Measurements from ENCODE around the gene WDFY2.
A peak's percentile ranks its signal among the peaks of the same experiment; 100 is the strongest.

The WDFY2 gene

GRCh38 chr13:51737609-51738008 lies 153.3 kb downstream of the WDFY2 start:
- Histone ChIP-seq H3K27me3 (ENCODE audit: control insufficient read depth in 1 of 2, insufficient read depth in 2 of 2, low read length in 2 of 2) (no peaks in the 10 kb centered on the region), H3K4me3 (ENCODE audit: low read depth in 1 of 2, low read length in 2 of 2) (no peak overlapping the region)

GRCh38 chr13:51738226-51738905 lies 154.1 kb downstream of the WDFY2 start:
- Histone ChIP-seq H3K36me3 (ENCODE audit: insufficient read depth, low read length) (no peaks in the 10 kb centered on the region), H3K4me1 (ENCODE audit: insufficient read depth, low read length) (peaks cover 33% of the 10 kb centered on the region), H3K4me3 (ENCODE audit: low read depth in 1 of 2, low read length in 2 of 2) (no peak overlapping the region), H3K9ac (ENCODE audit: low read length) (no peak overlapping the region), H3K27ac (ENCODE audit: low read depth, low read length) (no peak overlapping the region), H3K9me3 (ENCODE audit: low read length) (no peaks in the 10 kb centered on the region), H3K27me3 (ENCODE audit: control insufficient read depth in 1 of 2, insufficient read depth in 2 of 2, low read length in 2 of 2) (no peaks in the 10 kb centered on the region)

More at GRCh38 chr13:51737609-51738008, 153.3 kb downstream of the WDFY2 start:
- peaks cover 33% of the 10 kb centered on the region for H3K4me1 ChIP-seq (ENCODE audit: insufficient read depth, low read length)
- H3K36me3 ChIP-seq (ENCODE audit: insufficient read depth, low read length), result no peaks in the 10 kb centered on the region
- no peak overlapping the region for H3K27ac ChIP-seq (ENCODE audit: low read depth, low read length)
- H3K9ac ChIP-seq (ENCODE audit: low read length), result no peak overlapping the region
- no peaks in the 10 kb centered on the region for H3K9me3 ChIP-seq (ENCODE audit: low read length)

GRCh38 chr13:51739027-51739764 lies 154.9 kb downstream of the WDFY2 start:
- no peak overlapping the region for H3K9ac ChIP-seq (ENCODE audit: low read length)
- H3K4me3 ChIP-seq (ENCODE audit: low read depth in 1 of 2, low read length in 2 of 2), result no peak overlapping the region
- no peaks in the 10 kb centered on the region for H3K27me3 ChIP-seq (ENCODE audit: control insufficient read depth in 1 of 2, insufficient read depth in 2 of 2, low read length in 2 of 2)
- peaks cover 33% of the 10 kb centered on the region for H3K4me1 ChIP-seq (ENCODE audit: insufficient read depth, low read length)
- no peaks in the 10 kb centered on the region for H3K9me3 ChIP-seq (ENCODE audit: low read length)
- peak overlapping the region; percentile 68 for H3K27ac ChIP-seq (ENCODE audit: low read depth, low read length)
- no peaks in the 10 kb centered on the region for H3K36me3 ChIP-seq (ENCODE audit: insufficient read depth, low read length)

- Histone ChIP-seq H3K9ac (ENCODE audit: low read length) (no peak overlapping the region), H3K36me3 (ENCODE audit: insufficient read depth, low read length) (no peaks in the 10 kb centered on the region), H3K27me3 (ENCODE audit: control insufficient read depth in 1 of 2, insufficient read depth in 2 of 2, low read length in 2 of 2) (no peaks in the 10 kb centered on the region), H3K9me3 (ENCODE audit: low read length) (no peaks in the 10 kb centered on the region), H3K4me1 (ENCODE audit: insufficient read depth, low read length) (peaks cover 33% of the 10 kb centered on the region), H3K4me3 (ENCODE audit: low read depth in 1 of 2, low read length in 2 of 2) (no peak overlapping the region), H3K27ac (ENCODE audit: low read depth, low read length) (no peak overlapping the region)
These were observed 156.4 kb downstream of the WDFY2 start for GRCh38 chr13:51740698-51741097.

GRCh38 chr13:51742031-51742430 lies 157.8 kb downstream of the WDFY2 start:
- H3K4me3 ChIP-seq (ENCODE audit: low read depth in 1 of 2, low read length in 2 of 2), result no peak overlapping the region
- no peak overlapping the region for H3K9ac ChIP-seq (ENCODE audit: low read length)
- no peaks in the 10 kb centered on the region for H3K9me3 ChIP-seq (ENCODE audit: low read length)
- no peaks in the 10 kb centered on the region for H3K27me3 ChIP-seq (ENCODE audit: control insufficient read depth in 1 of 2, insufficient read depth in 2 of 2, low read length in 2 of 2)
- no peak overlapping the region for H3K27ac ChIP-seq (ENCODE audit: low read depth, low read length)
- no peaks in the 10 kb centered on the region for H3K36me3 ChIP-seq (ENCODE audit: insufficient read depth, low read length)
- peaks cover 33% of the 10 kb centered on the region for H3K4me1 ChIP-seq (ENCODE audit: insufficient read depth, low read length)

- Histone ChIP-seq H3K9me3 (ENCODE audit: low read length) (no peaks in the 10 kb centered on the region), H3K27me3 (ENCODE audit: control insufficient read depth in 1 of 2, insufficient read depth in 2 of 2, low read length in 2 of 2) (no peaks in the 10 kb centered on the region), H3K27ac (ENCODE audit: low read depth, low read length) (no peak overlapping the region), H3K9ac (ENCODE audit: low read length) (no peak overlapping the region), H3K4me3 (ENCODE audit: low read depth in 1 of 2, low read length in 2 of 2) (no peak overlapping the region), H3K36me3 (ENCODE audit: insufficient read depth, low read length) (no peaks in the 10 kb centered on the region), H3K4me1 (ENCODE audit: insufficient read depth, low read length) (peaks cover 33% of the 10 kb centered on the region)
These were observed 158.3 kb downstream of the WDFY2 start for GRCh38 chr13:51742611-51743010.

GRCh38 chr13:51745243-51745642 lies 161.0 kb downstream of the WDFY2 start:
- no peaks in the 10 kb centered on the region for H3K9me3 ChIP-seq (ENCODE audit: low read length)
- no peaks in the 10 kb centered on the region for H3K27me3 ChIP-seq (ENCODE audit: control insufficient read depth in 1 of 2, insufficient read depth in 2 of 2, low read length in 2 of 2)
- peaks cover 13% of the 10 kb centered on the region for H3K4me1 ChIP-seq (ENCODE audit: insufficient read depth, low read length)
- H3K9ac ChIP-seq (ENCODE audit: low read length), result no peak overlapping the region
- H3K36me3 ChIP-seq (ENCODE audit: insufficient read depth, low read length), result peaks cover 6% of the 10 kb centered on the region
- no peak overlapping the region for H3K27ac ChIP-seq (ENCODE audit: low read depth, low read length)
- H3K4me3 ChIP-seq (ENCODE audit: low read depth in 1 of 2, low read length in 2 of 2), result no peak overlapping the region

- peaks cover 6% of the 10 kb centered on the region for H3K36me3 ChIP-seq (ENCODE audit: insufficient read depth, low read length)
- H3K9ac ChIP-seq (ENCODE audit: low read length), result no peak overlapping the region
- H3K27me3 ChIP-seq (ENCODE audit: control insufficient read depth in 1 of 2, insufficient read depth in 2 of 2, low read length in 2 of 2), result no peaks in the 10 kb centered on the region
- H3K9me3 ChIP-seq (ENCODE audit: low read length), result no peaks in the 10 kb centered on the region
- H3K4me3 ChIP-seq (ENCODE audit: low read depth in 1 of 2, low read length in 2 of 2), result no peak overlapping the region
- no peak overlapping the region for H3K27ac ChIP-seq (ENCODE audit: low read depth, low read length)
- peaks cover 2% of the 10 kb centered on the region for H3K4me1 ChIP-seq (ENCODE audit: insufficient read depth, low read length)
These were observed 162.5 kb downstream of the WDFY2 start for GRCh38 chr13:51746802-51747201.

- H3K4me3 ChIP-seq (ENCODE audit: low read depth in 1 of 2, low read length in 2 of 2), result no peak overlapping the region
- no peak overlapping the region for H3K27ac ChIP-seq (ENCODE audit: low read depth, low read length)
- no peaks in the 10 kb centered on the region for H3K27me3 ChIP-seq (ENCODE audit: control insufficient read depth in 1 of 2, insufficient read depth in 2 of 2, low read length in 2 of 2)
- H3K36me3 ChIP-seq (ENCODE audit: insufficient read depth, low read length), result peaks cover 16% of the 10 kb centered on the region
- H3K9ac ChIP-seq (ENCODE audit: low read length), result no peak overlapping the region
- no peaks in the 10 kb centered on the region for H3K4me1 ChIP-seq (ENCODE audit: insufficient read depth, low read length)
- no peaks in the 10 kb centered on the region for H3K9me3 ChIP-seq (ENCODE audit: low read length)
These were observed 163.5 kb downstream of the WDFY2 start for GRCh38 chr13:51747438-51748434.

- Histone ChIP-seq H3K4me1 (ENCODE audit: insufficient read depth, low read length) (no peaks in the 10 kb centered on the region), H3K9me3 (ENCODE audit: low read length) (no peaks in the 10 kb centered on the region), H3K4me3 (ENCODE audit: low read depth in 1 of 2, low read length in 2 of 2) (no peak overlapping the region), H3K9ac (ENCODE audit: low read length) (no peak overlapping the region), H3K36me3 (ENCODE audit: insufficient read depth, low read length) (peaks cover 39% of the 10 kb centered on the region), H3K27me3 (ENCODE audit: control insufficient read depth in 1 of 2, insufficient read depth in 2 of 2, low read length in 2 of 2) (no peaks in the 10 kb centered on the region), H3K27ac (ENCODE audit: low read depth, low read length) (no peak overlapping the region)
These were observed 172.4 kb downstream of the WDFY2 start for GRCh38 chr13:51756651-51757050.

- no peak overlapping the region for H3K4me3 ChIP-seq (ENCODE audit: low read depth in 1 of 2, low read length in 2 of 2)
- no peak overlapping the region for H3K27ac ChIP-seq (ENCODE audit: low read depth, low read length)
- no peaks in the 10 kb centered on the region for H3K27me3 ChIP-seq (ENCODE audit: control insufficient read depth in 1 of 2, insufficient read depth in 2 of 2, low read length in 2 of 2)
- no peak overlapping the region for H3K9ac ChIP-seq (ENCODE audit: low read length)
- H3K36me3 ChIP-seq (ENCODE audit: insufficient read depth, low read length), result peaks cover 31% of the 10 kb centered on the region
- no peaks in the 10 kb centered on the region for H3K4me1 ChIP-seq (ENCODE audit: insufficient read depth, low read length)
- H3K9me3 ChIP-seq (ENCODE audit: low read length), result no peaks in the 10 kb centered on the region
These were observed 174.4 kb downstream of the WDFY2 start for GRCh38 chr13:51758691-51759090.
